HG03457 (cell line): ENCODE data around the gene CENPP.
A peak's percentile ranks its signal among the peaks of the same experiment; 100 is the strongest.
"Not testable (repeated sequence)": the region's sequence is repeated elsewhere in the genome, so short reads cannot be mapped to it uniquely, and the experiment has no call there.

ENCODE experiments used
- ATAC-seq: cut with Tn5 transposase; IDR thresholded peaks from one replicate; pipeline ENCODE4 v1.9.1; 2021; ENCODE audit warnings: moderate number of reproducible peaks; ENCODE audit not compliant: unreplicated experiment

The CENPP gene

DNA sequence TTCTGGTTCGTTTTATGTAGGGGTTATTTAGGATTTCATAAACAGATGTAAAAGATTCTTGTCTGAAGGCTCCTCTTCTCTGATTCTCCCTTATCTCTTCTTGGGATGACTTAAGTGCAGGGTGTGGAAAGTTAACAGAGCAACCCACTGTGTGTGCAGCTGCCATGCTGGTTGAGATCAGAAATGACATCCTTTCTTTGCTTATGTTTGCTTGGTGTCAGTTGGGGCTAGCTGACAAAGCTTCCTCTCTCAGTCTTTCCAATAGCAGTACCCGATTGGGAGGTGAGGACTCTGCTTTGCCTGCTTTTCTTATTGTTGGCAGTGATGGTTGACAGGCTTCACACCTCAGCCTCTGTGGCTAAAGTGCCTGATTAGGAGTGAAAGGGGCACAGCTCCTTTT, 52.1 kb downstream of the CENPP start:
- ATAC-seq = no peak

DNA sequence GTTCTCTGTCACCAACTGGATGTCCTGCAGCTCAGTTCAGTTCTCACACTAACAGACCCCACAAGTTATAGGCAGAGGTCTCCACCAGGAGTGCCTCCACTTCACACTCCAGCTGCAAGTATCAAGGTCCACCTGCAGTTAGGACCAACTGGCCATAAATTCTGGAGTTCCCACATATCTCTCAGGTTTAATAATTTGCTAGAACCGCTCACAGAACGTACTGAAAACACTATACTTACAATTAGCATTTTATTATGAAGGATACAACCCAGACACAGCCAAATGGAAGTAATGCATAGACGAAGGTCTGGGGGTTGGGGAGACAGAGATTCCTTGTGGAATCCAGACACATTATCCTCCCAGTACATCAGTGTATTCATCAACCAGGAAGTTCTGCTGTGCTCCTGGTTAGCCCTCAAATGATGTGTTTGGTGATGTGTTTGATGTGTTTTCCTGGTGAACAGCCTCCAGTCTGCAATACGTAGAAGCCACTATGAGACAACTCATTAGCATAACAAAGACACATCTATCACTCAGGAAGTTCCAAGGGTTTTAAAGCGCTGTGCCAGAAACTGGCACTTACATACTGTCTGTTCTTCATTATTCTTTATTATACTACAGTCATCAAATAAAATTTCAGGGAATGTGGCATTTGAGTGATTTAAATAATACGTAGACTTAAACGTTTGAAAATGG, 53.3 kb downstream of the CENPP start:
- no peak for ATAC-seq

DNA sequence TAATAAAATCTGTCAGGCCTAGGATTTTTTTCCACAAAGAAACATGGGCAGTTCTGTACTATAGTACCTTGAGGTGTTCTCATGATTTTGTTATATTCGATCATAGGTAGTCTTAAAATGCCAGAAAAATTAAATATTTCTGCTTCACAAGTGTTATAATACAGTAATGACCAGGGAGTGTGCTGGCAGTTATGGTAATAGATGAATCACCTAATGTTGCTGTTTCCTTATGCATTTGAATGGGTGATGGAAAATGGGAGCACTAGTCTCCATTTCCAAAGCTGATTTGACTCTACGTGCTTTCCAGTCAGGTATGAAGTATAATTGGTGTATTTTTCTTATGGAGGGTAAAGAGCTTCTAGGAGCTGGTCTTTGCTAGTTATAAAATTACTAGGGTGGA, 54.9 kb downstream of the CENPP start:
- no peak for ATAC-seq

DNA sequence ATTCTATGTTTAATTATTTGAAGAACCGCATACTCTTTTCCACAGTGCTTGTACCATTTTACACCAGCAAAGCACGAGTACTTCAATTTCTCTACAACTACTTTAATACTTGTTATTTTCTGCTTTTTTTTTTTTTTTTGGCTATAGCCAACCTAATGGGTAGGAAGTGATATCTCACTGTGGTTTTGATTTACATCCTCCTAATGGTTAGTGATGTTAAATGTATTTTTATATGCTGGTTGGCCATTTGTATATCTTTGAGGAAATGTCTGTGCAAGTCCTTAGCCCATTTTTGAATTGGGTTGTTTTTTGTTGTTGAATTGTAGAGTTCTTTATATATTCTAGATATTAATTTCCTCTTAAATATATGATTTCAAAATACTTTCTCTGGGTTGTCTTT, 56.0 kb downstream of the CENPP start:
- ATAC-seq = no peak

DNA sequence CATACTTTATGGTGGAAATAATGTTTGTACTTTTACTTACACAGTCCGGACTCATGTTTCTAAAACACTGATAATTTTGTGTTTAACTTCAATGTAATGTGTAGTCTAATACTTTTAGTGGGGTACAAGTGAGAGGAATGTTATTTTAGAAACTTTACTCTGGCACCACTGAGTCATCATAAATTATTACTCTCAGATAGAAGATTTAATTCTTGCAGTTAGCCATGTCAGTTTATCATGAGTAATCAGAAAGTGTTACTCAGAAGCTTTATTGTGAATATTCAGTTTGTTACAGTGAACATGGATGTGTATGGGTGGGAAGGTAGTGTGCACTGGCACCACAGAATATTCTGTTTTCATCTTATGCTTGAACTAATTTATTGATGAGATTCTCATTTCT, 58.6 kb downstream of the CENPP start:
- ATAC-seq = no peak

DNA sequence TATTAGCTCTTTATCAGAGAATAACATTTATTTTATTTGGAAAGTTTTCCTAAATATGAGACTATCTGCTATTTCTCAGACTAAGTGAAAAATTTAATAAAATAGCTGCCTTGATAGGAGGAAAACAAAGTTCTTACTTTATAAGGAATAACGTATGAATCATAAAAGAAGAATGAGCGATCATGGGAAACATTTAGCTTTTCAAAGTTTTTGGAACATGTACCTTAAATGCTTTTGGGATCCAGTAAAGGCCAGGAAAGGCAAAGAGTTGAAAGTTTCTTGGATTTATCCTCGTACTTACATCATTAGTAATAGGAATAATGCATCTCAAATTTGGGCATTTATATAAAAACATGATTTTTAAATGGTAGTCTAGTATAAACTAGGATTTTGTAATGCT, 59.2 kb downstream of the CENPP start:
- ATAC-seq = no peak

DNA sequence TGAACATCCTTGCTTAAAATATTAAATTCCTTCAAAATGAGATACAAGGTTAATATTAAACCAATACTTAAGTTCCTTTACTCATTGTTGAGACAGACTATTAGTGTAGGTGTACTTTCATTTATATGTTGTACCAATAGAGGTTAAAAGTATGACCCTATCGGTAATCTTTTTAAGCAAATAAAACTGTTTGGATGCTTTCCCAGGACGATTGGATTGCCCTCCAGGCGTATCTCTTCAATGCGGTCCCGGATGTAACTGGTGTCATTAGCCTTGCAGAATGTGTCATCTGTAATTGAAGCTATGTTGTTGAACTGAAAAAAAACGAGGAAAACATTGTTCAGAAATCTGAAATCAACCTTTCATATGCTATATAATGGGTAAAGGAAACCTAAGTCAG, 59.7 kb downstream of the CENPP start:
- ATAC-seq = no peak

DNA sequence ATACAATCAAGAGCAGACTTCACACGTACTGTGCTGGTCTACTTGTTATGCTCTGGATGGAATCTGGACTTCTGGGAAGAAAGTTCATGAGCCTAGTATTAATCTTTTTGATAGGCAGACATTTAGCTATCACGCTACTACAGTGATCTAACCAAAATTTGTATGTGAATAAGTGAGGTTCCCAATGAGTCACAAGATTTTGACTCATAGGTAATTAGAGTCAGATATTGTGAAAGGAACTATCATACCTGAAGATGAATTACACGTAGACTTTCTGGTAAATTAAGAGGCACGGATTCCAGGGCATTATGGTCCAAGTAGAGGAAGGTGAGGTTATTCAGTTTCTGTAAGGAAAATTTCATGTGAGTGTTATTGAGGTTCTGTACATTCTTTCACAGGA, 60.2 kb downstream of the CENPP start:
- no peak for ATAC-seq

DNA sequence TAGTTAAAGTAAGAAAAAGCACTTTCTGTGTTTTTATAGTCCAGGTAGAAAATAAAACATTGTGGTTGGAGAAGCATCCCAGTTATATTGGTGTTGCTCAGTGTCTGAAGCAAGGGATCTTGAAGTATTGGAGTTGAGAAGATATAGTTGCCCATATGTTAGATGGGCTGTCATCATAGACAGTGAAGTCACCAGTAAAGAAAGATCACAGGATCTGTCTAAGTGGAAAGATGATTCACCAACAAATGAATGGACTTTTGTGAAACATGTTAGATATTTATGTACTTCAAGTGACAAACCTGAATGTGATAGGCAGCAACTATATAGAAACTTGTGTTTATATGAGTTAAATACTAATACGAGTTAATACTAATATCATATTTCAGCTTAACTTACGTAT, 66.9 kb downstream of the CENPP start:
- ATAC-seq = no peak

DNA sequence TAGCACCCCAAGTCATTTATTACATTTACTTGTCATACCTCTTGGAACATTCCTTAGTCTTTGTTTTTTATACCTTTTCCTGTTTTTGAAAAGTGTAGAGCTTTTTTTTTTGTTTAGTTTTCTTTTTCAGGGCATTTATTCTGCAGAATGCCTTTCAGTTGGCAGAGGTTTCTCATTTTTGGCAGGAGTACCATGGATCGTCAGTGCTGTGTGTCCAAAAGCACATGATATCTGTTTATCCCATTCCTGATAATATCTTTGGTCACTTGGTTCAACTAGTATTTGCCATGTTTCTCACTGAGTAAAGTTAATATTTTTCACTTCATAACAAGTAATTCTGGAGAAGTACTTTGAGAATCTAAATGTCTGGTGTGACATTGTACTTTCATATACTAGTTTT, 67.9 kb downstream of the CENPP start:
- ATAC-seq = no peak

DNA sequence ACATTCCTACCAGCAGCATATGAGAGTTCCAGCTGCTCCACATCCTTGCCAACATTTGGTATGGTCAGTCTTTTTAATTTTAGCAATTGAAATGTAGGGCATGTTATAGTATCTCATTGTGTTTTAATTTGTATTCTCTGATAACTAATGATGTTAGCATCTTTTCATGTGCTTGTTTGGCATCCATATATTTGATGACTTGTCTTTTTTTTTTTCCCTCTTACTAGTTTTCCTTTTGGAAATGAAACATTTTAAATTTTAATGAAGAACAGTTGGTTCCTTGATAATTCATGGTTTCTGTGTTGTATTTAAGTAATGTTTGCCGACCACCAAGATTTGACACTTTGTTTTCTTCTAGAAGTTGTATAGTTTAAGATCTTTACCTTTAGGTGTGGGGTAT, 69.9 kb downstream of the CENPP start:
- no peak for ATAC-seq

DNA sequence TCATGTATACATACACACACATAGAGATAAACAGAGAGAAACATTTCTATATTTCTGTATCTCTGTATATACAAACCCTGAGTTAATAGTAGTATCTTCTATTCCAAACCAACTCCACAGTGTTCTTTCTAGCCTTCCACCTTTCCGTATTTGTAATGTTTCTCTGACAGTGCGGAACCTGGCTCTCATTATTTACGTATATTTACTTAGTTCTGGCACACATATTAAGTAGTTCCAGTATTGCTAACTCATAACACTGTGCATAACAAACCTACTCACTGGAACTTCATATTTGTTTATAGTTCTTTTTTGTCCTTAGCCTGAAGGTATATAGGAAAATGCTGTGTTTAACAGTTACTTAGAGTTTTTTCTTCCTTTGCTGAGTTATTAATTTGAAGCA, 72.1 kb downstream of the CENPP start:
- no peak for ATAC-seq

DNA sequence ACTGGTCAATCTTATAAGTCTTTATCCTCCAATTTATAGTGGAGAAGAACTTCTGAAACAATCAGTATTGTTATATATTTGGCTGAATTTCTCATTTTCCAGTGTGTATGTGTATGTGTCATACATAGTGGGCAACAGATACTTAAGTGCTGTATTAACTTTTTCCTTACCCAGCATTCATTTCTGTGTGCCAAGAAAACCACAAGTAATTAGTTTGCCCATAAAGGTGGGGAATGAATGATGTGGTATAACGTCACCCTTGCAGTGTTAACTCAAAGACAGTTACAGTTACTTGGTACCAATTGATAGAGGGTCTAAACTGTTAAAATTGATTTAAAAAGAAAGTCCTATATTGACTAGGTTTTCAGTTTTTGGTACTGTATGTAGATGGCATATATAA, 76.6 kb downstream of the CENPP start:
- no peak for ATAC-seq

DNA sequence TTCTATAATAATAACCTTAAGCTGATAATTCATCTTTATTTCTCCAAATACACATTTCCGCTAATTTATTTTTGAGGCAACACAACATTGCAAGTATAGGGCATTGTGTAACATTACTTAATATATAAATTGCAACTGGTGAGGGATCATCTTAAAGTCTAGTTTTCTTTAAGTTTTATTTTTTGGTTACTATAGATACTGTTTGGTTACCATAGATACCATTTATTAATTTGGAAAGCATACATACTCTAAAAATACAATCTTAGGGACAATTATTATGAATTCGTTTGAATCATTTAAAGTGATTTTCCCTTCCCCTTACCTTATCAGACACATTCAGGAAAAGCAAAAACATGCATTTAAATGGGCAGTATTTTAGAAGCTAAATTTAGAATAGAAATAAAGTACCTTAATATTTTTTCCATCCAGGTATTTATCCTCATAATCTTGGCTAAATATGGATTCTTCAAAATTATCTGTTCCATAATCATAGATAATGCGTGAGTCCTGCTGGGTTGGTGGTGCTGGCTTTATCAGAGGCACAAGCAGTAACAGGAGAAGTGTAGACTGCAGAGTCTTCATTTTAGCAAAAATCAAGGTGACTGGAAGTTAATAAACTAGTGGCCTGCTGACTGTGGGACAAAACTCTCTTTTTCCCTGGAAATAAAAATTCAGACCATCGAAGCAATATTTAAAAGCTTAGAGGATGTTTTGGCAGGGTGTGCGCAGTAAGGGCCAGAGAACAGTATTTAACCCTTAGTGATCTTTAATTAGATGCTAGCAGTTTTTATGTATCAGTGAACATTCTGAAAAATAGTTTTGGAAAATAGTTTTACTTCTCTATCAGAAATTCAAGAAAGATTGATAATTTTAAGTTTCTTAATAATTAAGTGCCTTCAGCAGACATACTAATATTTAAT, 77.3 kb downstream of the CENPP start:
- no peak for ATAC-seq

DNA sequence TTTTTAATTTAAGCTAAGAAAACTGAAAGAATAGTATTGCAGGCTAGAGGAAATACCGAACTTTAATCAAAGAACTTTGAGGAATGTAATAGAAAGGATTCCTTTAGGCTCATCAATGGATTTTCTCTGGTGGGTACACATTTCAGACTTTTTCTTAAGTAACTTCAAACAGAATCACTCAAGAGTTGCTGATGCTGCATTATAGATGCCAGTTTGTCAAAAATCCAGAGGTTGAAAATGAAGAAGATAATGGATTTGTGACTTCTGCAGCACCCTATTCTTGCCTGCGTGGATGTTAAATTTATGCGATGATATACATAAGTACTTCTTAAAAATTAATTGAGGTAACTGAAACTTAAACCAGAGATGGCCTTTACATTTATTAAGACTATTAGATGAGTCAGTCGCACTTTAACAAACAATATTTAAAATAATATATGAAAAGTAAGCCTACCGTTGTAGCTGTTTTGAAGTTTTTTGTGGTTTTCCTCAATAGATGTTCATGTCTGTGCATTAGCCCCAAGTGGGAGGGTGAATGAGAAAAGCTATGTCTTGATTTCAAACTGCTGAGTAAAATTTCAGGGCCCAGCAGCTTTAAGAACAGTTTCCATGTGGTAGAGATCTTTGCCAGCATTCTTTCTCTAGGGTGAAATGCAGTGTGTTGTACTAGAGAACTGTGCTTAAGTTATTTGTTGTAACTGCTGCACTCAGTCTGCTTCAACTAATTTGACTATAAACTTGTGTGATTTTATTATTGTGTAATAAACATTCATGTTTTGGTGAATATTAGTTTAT, 78.5 kb downstream of the CENPP start, which contains the start of gene OGN:
TSS of gene OGN (minus strand) at position 537 of the 795 bp plus-strand sequence. CDS start 1,171 bp downstream, outside the sequence.
- ATAC-seq = no peak

DNA sequence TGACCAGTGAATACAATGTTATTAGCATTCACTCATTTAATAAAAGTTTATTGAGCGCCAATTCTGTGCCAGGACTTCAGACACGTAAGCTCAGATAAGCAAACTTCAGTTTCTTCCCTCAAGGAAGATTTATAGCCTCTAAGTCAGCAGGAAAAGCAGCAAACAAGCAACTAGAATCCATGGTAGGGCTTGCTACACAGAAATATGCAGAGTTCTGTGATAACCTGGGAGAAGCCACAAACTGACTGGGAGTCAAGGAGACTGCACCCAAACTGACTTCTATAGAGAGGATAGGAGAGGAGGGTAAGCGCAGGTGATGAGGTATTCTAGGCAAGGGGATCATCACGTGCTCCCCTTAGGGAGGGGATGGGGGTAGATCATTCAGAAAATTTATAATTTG, 80.1 kb downstream of the CENPP start:
- no peak for ATAC-seq

DNA sequence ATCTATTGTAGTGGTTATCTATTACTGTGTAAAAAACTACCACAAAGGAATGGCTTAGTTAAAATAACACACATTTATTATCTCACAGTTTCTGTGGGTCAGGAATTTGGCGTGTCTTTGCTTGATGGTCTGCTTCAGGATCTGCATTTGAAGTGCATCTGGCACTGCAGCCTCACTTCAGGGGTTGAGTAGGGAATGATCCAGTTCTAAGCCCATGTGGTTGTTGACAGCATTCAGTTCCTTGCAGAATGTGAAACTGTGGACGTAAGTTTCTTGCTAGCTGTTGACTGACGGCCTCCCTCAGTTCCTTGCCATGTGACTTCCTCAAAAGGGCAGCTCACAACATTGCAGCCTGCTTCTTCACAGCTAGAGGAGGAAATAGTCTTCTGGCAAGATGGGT, 80.7 kb downstream of the CENPP start:
- peak; percentile 83 for ATAC-seq

DNA sequence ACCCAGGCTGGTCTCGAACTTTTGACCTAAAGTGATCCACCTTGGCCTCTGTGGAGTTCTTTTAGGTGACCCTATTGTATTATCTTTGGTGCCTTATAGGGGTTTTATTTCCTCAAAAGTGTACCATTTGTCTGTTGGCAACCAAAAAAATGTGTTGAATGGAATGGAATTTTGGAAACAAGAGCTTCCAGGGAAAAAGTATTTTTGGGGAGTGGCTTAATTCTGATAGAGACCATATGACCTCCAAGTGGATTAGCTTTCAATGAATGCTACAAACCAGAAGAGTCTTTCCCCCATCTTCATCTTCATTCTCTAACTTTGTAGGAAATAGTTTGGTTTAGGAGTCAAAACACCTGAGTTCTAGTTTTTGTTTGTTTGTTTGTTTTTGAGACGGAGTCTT, 82.1 kb downstream of the CENPP start:
- no peak for ATAC-seq

DNA sequence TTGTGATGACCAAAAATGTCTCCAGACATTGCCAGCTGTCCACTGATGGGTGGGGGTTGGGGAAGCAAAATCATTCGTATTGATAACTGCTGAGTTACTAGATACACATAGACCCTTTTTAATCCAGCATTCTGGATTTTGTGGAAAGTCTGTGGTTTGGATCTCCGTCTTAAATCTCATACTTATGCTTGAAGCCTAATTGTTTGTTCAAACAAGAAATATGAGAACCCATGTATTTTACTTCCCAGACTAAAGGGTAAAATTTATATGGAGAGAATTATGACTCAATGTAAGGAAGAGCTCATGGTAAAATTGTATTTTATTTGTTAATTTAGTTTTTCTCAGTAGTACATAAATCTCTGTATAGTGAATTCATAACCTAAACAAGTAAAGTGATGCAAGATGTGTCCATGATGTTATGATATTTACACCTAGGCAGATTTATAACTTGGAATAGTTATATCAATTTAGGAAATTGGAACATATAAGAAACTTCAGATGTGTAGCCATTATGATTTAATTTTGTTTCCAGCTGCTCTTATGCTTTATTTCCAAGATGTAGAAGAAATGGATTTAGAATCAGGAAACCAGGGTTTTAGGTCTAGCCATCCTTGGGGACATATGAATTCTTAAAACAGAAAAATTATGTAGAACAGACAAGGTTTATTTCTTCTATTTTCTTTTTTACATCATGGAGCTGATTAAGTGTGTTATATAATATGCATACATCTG, 83.2 kb downstream of the CENPP start:
- no peak for ATAC-seq

DNA sequence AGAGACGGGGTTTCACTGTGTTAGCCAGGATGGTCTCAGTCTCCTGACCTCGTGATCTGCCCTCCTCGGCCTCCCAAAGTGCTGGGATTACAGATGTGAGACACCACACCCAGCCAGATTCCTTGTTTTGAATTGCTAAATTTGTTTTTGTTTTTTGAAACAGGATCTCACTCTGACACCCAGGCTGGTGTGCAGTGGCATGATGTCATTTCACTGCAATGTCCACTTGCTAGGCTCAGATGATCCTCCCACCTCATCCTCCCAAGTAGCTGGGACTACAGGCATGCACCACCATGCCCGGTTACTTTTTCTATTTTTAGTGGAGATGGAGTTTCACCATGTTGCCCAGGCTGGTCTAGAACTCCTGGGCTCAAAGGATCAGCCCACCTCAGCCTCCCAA, 85.4 kb downstream of the CENPP start:
- ATAC-seq = not testable (repeated sequence)

DNA sequence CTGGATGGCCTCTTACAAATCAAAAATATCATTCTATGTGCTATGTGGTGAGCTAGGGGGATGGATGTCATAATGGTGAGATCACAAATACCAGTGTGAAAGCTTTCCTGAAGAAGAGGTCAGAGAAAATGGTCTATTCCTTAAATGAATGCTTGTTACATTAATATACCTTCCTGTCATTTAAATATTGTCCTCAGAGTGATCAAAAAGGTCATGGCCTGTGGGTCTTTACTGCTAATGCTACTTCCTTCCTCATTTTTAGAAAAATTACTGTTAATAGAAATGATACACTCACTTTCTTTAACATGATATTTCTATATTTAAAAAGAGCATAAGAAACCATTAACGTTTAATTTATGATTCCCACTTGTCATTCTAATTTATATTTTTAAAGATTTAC, 88.8 kb downstream of the CENPP start:
- ATAC-seq = no peak
